ENCODE data around the gene SIRT3. TPM values are rescaled to one million over a fixed set of nuclear protein-coding genes. Genes with fewer than 3 reads are reported as not detected.

The SIRT3 gene
- total RNA-seq, 1 donor from 2014 or later = 12.6 TPM

GRCh38 chr11:218815-219593 lies 17.1 kb downstream of the SIRT3 start:
- no peak for DNase-seq (ENCODE audit: low spot score in 2 of 2)

GRCh38 chr11:217704-218103 lies 18.4 kb downstream of the SIRT3 start:
- FAIRE-seq = no peak
- DNase-seq (ENCODE audit: low spot score in 2 of 2) = no peak

More at GRCh38 chr11:218815-219593, 17.1 kb downstream of the SIRT3 start:
- no peak for FAIRE-seq

DNA sequence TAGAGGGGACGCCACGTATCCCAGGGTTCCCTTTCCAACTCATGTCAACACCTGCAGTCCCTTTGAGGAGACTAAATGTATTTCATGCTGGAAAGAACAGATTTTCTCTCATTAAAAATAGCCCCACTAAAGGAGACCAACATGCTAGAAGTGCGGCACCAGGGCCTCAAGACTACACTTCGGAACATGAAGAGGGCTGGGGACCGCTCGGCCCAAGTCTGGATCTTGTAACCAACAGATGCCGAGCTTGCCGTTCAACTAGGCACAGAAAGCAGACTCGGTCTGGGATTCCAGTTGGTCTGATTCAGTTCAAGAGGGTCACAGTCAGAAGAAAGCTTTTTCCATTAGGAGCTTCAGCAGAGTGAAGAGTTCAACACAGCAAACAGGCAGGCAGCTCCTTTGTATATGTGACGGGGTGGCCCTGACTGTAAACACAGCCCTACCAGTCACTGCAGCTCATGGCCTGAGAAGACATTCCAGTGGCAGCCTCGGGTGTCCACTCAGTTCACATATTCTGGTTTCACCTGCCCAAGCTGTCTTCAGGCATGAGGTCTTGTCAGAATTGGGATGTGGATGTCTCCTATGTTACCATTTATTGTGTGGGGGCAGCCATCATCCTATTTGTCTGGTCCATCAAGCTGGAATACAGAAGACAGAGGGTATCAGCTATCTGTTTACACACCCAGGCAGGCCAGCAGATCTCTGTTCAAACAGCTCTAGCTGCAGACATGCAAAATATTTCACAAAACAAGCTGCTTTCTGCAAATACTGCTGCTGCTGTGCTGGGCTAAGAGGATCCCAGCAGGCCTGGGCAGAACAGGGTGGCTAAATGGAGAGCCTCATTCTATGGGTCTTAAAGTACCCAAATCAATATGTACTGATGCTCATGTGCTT lies 19.8 kb downstream of the SIRT3 start:
- FAIRE-seq = no peak
- no peak for DNase-seq (ENCODE audit: low spot score in 2 of 2)

GRCh38 chr11:215581-216037 lies 20.5 kb downstream of the SIRT3 start:
- DNase-seq (ENCODE audit: low spot score in 2 of 2) (no peak), FAIRE-seq (no peak)

GRCh38 chr11:214083-214482 lies 22.1 kb downstream of the SIRT3 start:
- DNase-seq (ENCODE audit: low spot score in 2 of 2) (no peak), FAIRE-seq (no peak)

GRCh38 chr11:213111-213510 lies 23.0 kb downstream of the SIRT3 start:
- FAIRE-seq (no peak), DNase-seq (ENCODE audit: low spot score in 2 of 2) (no peak)

DNA sequence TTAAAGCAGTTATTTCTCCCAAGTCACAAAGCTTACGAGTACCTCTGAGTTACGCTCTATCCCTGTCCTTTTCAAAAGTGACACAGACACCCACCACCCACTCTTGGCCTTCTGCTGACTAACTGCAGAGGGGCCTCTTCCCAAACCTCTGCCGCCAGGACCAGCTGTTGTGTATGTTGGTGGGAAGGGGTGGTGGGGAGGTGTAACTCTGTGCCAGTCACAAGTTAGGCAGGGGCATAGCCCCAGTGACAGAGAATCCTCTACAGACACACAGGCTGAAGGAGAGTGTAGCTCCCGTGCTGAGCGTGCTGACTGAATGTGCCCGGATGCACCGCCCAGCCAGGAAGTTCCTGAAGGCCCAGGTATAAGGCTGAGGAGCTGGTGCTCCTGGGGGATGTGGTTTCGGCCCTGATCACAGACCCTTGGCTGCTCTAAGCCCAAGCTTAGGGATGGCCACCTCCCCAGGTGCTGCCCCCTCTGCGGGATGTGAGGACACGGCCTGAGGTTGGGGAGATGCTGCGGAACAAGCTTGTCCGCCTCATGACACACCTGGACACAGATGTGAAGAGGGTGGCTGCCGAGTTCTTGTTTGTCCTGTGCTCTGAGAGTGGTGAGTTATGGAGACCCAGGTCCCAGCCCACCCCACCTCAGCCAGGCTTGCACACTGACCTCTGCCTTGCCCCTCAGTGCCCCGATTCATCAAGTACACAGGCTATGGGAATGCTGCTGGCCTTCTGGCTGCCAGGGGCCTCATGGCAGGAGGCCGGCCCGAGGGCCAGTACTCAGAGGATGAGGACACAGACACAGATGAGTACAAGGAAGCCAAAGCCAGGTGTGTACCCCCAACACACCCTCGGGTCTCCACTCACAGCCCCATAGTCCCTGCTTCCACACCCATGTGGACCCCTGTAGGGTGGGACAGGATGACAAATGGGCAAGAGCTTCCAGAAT lies 23.7 kb downstream of the SIRT3 start:
- DNase-seq (ENCODE audit: low spot score in 2 of 2) (no peak), FAIRE-seq (no peak)

- FAIRE-seq = no peak
- DNase-seq (ENCODE audit: low spot score in 2 of 2) = no peak
These were observed 24.4 kb downstream of the SIRT3 start for GRCh38 chr11:211741-212140.

DNA sequence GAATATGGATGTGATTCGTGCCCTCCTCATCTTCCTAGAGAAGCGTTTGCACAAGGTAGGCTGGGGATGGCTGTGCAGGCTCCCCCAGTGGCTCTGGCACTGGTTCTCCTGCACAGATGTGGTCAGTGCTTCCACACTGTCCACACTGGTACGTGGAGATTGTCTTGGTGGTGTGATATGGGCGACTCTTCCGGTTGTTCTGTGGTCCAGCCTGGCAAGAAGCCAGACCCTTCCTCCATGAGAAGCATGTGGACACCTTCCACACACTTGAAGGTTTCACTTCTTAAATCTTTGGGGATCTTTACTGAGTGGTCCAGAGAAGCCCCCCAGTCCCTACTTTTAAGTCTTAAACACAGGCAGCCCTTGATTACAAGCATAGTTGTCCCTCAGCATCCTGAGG lies 24.8 kb downstream of the SIRT3 start:
- FAIRE-seq (no peak), DNase-seq (ENCODE audit: low spot score in 2 of 2) (no peak)

GRCh38 chr11:210803-211180 lies 25.4 kb downstream of the SIRT3 start:
- FAIRE-seq (no peak), DNase-seq (ENCODE audit: low spot score in 2 of 2) (no peak)

GRCh38 chr11:210122-210802 lies 25.9 kb downstream of the SIRT3 start:
- DNase-seq (ENCODE audit: low spot score in 2 of 2) = no peak
- no peak for FAIRE-seq

GRCh38 chr11:209275-210121 lies 26.6 kb downstream of the SIRT3 start:
- no peak for FAIRE-seq

GRCh38 chr11:208917-209260 lies 27.3 kb downstream of the SIRT3 start:
- FAIRE-seq = no peak
- DNase-seq (ENCODE audit: low spot score in 2 of 2) = no peak

More at GRCh38 chr11:209275-210121, 26.6 kb downstream of the SIRT3 start:
- no peak for DNase-seq (ENCODE audit: low spot score in 2 of 2)

DNA sequence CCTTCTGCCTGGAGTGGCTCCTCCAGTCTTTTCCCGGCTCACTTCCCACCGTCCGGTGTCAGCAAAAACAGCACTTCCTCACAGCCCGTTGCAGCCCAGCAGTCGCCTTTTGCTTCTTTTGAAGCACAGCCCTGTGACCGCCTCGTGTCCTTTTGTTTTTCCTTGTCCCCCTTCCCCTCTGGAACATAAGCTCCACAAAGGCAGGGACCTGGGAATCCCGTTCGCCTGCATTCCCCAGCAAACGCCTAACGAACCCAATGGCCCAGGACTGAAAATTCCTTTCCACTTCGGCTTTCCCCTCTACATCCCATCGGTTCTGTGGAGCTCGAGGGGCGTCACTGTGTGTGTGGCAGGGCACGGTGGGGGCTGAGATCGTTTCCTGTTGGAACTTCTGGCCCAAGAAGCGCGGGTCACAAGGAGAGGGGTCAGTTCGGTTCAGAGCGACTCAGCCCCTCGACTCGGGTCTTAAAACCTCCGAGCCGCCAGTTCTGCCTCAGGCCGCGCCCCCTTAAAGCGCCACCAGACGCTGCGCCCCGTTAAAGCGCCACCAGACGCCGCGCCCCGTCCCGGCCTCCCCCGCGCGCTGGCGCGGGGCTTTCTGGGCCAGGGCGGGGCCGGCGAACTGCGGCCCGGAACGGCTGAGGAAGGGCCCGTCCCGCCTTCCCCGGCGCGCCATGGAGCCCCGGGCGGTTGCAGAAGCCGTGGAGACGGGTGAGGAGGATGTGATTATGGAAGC lies 27.8 kb downstream of the SIRT3 start:
- peak; percentile 93 for DNase-seq (ENCODE audit: low spot score in 2 of 2)
- no peak for FAIRE-seq

DNA sequence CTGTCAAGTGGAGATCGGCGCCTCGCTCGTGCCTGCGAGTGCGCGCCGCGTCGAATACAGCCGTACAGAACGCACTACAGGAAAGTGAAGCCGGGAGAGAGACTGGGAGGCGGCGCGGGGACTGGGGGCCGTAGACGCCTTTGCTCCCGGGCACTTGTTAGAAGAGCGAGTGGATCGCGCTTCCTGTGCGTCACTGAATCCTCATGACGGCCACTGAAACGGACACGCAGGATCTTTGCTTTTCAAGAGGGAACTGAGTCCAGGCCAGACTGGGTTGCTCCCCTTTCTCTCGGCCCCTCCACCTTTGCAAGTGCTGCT lies 28.3 kb downstream of the SIRT3 start:
- no peak for FAIRE-seq
- DNase-seq (ENCODE audit: low spot score in 2 of 2) = peak in 1 of 2 donors; percentile 55

DNA sequence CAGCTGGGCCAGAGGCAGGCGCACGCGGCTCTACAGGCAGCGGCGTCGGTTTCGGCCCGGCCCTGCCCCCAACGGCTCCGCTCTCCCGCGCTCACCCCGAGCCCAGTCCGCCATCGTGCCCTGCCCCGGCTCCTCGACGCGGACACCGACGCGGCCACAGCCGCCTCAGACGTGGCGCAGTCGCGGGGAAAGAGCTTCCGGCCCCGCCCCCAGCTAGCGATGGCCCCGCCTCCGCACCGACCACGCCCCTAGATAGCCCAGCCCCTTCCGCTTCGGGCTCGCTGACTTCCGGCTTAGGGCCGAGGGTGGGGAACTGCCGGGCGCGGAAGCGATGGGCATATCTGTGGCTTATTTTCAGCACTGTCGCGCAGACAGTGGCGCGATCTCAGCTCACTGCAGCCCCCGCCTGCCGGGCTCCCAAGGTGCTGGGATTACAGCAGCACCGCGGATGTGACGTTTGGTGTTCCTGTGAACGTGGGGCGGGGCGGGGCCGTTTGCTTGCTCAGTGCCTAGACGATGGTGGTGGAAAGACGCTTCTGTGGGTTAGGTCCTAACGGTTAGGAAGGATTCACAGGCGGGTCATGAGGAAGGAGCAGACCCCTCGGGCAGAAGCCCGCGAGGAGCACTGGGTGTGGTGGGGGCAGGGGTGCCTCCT lies 28.8 kb downstream of the SIRT3 start, which contains the start of the genes BET1L and RIC8A:
TSS of gene BET1L (minus strand) at position 192 of the 655 bp plus-strand sequence. CDS start at position 114, 78 bp downstream.
TSS of gene RIC8A (plus strand) at position 501 of the 655 bp plus-strand sequence. CDS start 1,147 bp downstream, outside the sequence.
- DNase-seq (ENCODE audit: low spot score in 2 of 2) (peak; percentile 100), FAIRE-seq (no peak)

GRCh38 chr11:206526-207207 lies 29.5 kb downstream of the SIRT3 start:
- DNase-seq (ENCODE audit: low spot score in 2 of 2) (no peak), FAIRE-seq (no peak)
